Astrocyte (in vitro differentiated cells and primary cell): ENCODE measurements around the gene IL3RA.

ENCODE experiments used
- EZH2 ChIP-seq: IDR thresholded peaks from 2 replicates; pipeline ENCODE4 v1.6.1; 2012; ENCODE audit warnings: mild to moderate bottlenecking, low read length, inconsistent platforms; ENCODE audit not compliant: insufficient read depth
- TF ChIP-seq, protein P1 (sequence below): IDR thresholded peaks from 2 replicates; pipeline ENCODE4 v1.5.1; 2011; ENCODE audit warnings: low read depth, mild to moderate bottlenecking, inconsistent platforms, low read length, moderate library complexity; ENCODE audit not compliant: insufficient read depth

DNA sequence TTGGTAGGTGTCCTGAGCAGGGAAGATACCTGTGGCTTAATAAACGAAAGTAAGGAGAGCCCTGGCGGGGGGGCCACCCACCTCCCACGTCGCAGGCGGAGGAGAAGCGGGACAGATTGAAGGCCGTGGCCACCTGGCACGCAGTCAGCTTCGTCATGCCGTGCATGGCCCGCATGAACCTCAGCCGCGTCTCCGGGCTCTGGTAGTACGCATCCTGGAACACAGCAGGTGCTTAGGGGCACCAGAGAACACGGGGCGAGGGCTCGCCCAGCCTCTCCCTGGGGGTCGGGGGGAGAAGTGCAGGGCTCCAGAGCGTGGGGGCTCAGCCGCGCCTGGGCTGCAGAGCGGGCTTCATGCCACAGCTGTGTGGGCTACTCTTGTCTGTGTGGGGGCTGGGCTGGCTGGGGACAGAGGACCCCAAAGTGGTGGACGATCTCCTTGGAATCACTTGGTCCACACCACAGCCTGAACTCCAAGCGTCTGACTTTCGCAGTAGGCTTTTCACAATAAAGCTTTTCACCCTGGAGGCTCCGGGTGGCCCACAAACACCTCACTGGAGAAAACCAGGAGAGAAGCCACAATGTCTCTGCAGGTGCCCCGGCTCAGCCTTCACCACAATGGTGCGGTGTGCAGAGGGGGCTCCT is 82.4 kb downstream of the IL3RA start:
- TF ChIP-seq, protein P1, sequence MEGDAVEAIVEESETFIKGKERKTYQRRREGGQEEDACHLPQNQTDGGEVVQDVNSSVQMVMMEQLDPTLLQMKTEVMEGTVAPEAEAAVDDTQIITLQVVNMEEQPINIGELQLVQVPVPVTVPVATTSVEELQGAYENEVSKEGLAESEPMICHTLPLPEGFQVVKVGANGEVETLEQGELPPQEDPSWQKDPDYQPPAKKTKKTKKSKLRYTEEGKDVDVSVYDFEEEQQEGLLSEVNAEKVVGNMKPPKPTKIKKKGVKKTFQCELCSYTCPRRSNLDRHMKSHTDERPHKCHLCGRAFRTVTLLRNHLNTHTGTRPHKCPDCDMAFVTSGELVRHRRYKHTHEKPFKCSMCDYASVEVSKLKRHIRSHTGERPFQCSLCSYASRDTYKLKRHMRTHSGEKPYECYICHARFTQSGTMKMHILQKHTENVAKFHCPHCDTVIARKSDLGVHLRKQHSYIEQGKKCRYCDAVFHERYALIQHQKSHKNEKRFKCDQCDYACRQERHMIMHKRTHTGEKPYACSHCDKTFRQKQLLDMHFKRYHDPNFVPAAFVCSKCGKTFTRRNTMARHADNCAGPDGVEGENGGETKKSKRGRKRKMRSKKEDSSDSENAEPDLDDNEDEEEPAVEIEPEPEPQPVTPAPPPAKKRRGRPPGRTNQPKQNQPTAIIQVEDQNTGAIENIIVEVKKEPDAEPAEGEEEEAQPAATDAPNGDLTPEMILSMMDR: no peak
- no peak for TF ChIP-seq EZH2
